VCaP (cell line): ENCODE results near the gene LRRC3C.

Source experiments
- H3K27ac ChIP-seq: fragments of 450-650 bp; 2 replicates; pipeline ENCODE4 v1.5.1; 2017
- TF ChIP-seq, protein P1 (sequence below): fragments of 450-650 bp; conservative IDR thresholded peaks from 2 replicates; pipeline ENCODE4 v1.5.1; 2017; ENCODE audit warnings: mild to moderate bottlenecking, moderate library complexity

The LRRC3C gene

DNA sequence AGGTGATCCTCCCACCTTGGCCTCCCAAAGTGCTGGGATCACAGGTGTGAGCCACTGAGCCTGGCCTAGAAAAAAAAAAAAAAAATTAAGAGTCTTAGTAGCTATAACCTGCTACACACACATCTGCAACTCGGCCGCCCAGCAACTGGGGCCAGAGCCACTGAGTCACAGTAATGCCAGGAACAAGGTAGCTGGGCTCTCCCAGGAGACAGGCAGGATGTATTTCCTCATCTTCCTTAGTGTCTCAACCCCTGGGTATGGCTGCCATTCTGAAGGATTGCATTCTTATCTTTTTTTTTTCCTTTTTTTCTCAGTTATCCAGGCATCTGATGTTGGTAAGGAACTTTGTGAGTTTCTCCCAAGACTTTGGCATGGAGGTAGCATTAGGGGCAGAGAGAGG, 46.0 kb downstream of the LRRC3C start:
- H3K27ac ChIP-seq, result no peak overlapping the region
- TF ChIP-seq, protein P1, sequence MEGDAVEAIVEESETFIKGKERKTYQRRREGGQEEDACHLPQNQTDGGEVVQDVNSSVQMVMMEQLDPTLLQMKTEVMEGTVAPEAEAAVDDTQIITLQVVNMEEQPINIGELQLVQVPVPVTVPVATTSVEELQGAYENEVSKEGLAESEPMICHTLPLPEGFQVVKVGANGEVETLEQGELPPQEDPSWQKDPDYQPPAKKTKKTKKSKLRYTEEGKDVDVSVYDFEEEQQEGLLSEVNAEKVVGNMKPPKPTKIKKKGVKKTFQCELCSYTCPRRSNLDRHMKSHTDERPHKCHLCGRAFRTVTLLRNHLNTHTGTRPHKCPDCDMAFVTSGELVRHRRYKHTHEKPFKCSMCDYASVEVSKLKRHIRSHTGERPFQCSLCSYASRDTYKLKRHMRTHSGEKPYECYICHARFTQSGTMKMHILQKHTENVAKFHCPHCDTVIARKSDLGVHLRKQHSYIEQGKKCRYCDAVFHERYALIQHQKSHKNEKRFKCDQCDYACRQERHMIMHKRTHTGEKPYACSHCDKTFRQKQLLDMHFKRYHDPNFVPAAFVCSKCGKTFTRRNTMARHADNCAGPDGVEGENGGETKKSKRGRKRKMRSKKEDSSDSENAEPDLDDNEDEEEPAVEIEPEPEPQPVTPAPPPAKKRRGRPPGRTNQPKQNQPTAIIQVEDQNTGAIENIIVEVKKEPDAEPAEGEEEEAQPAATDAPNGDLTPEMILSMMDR, result no peak

DNA sequence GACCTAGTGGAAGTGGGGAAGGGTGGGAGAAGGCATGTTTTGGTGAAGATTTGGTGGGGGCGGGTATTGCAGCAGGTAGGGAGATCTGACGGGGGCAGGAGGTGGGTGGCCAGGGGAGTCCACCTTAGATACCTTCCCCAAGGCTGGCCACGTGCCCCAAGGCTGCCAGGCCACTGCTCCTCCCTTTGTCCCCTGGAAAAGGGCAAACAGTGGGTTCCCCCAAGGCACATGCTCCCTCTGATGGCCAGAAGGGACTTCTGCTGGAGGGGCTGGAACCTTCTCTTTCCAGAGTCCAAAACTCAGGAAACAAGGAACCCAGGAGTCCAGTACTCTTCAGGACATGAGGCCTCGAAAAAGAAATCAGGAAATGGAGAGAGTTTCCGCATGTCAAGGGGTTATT, 46.9 kb downstream of the LRRC3C start:
- TF ChIP-seq, protein P1, result no peak
- H3K27ac ChIP-seq, result no peak overlapping the region

DNA sequence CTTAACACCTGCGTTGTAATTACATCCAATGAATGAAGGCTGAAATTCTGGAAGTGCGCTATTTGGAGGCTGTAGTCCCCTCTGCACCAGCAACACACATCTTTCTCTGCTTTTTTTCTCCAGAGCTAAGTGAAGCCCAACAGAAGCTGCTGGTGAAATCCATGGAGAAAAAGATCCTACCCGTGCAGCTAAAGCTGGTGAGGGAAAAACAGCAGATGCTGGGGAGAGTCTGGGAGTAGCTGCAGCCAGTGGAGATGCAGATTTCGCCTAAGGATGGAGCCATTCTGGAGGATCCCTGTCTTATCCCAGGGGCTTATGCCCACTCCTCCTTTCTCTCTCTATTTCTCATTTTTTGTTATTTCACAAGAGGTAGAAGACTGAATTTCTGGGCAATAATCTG, 48.3 kb downstream of the LRRC3C start:
- TF ChIP-seq, protein P1, result no peak
- no peak overlapping the region for H3K27ac ChIP-seq

DNA sequence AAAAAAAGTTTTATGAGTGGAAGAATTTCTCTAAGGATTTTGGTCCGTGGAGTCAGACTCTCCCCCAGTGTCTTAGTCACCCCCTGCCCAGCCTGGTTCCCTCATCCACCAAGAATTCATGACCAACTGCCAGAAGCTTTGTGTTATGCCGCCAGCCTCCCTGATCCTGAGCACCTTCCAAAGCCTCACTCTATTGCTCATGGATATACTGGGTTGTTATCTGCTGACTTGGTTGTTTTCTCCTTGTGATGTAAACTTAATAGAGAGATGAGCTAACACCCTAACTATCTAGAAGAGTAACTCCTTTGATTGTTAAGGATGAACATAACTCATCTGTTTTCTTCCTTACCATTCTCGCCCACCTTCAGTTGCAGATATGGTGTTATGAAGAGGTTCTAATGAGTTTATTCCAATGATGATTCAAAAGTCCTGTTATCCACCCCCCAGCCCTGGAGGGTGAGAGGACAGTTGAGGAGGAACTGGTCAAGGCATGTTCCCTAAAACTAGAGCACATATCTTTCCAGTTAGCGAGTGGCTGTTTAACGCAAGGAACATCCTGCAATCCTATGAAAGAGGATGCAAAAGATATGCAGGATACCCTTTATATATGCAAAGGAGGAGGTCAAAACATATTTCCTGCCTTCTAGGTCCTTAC, 51.6 kb downstream of the LRRC3C start:
- H3K27ac ChIP-seq, result no peak overlapping the region
- TF ChIP-seq, protein P1, result no peak

DNA sequence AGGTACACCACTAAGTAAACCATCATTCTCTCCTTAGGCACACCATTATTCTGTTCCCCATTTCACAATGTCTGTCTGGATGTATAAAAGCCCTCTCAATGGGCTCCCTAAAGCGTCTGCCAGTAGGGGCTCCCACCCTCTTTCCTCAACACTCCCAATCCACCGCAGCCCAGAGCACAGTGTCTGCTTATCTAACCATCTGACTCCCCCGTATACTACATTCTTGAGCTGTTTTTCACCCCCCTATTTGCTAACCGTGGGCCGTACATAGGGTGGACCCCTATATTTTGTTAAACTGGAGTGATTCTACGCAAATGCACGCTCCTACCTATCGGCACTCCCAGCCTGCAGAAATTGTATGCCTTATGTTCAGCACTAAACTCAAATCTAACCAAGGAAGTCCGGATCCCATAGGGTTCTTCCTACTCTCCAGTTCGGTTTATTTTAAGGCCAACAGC, 52.4 kb downstream of the LRRC3C start:
- peak overlapping the region; percentile 97 for H3K27ac ChIP-seq

DNA sequence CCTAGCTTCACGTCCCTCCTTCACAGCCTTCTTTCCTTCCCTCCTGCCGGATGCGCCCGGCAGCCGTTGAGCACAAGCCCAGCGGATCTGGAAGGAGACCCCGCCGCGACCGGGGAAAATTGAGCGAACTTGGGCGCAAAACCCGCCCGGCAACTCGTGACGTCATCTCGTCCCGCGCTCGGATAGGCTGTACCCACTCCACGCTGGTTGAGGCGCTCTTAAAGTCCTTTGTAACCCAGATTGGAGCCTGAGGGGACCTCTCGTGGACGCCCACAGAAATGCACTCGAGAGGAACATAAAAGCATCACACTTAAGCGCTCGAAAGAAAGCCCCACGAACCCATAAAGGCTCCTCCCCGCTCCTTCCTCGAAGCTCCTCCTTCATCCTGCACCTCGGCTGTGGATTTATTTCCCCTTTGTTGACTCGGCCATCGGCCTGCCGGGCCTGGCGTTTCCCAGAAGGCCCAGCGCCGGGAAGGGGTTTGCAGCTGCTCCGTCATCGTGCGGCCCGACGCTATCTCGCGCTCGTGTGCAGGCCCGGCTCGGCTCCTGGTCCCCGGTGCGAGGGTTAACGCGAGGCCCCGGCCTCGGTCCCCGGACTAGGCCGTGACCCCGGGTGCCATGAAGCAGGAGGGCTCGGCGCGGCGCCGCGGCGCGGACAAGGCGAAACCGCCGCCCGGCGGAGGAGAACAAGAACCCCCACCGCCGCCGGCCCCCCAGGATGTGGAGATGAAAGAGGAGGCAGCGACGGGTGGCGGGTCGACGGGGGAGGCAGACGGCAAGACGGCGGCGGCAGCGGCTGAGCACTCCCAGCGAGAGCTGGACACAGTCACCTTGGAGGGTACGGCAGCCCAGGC, 53.0 kb downstream of the LRRC3C start, which contains the start of gene PSMD3:
TSS of gene PSMD3 (plus strand) at position 457 of the 856 bp plus-strand sequence. CDS start at position 621, 164 bp downstream.
- TF ChIP-seq, protein P1, result peak; percentile 91
- peak within 1 kb of the TSS; percentile 97 for H3K27ac ChIP-seq

More for the DNA sequence above, 52.4 kb downstream of the LRRC3C start:
- TF ChIP-seq, protein P1, result no peak

DNA sequence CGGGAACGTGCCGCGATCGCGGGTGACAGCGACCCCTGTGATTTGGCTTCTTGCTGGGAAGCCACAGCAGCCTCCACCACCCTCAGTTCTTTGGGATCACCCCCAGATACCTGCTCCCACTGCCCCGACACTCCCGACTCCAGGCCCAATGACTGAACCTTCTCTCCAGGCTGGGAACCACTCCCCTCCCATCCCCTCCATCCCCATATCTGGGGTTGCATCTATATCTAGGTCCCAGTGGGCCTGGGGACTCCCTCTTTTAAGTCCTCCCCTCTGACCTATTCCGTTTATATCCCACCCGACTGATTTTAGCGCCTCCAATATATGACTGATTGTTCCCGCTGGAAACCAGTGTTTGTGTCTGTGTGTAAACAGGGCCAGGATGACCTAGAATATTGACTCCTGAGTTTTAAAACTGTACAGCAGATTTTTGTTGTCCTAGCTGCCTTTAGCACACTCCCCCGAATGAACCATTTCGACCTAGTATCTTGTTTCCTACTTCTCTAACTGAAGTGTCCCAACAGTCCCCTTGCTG, 53.7 kb downstream of the LRRC3C start:
- TF ChIP-seq, protein P1, result no peak

More for the DNA sequence above, 53.7 kb downstream of the LRRC3C start:
- peak overlapping the region; percentile 97 for H3K27ac ChIP-seq
